Neuron (in vitro differentiated cells): ENCODE data around the gene POLR2I.
A peak's percentile ranks its signal among the peaks of the same experiment; 100 is the strongest.

Experiments used
- H2AFZ ChIP-seq: one replicate; pipeline ENCODE4 v1.6.1; 2013; ENCODE audit warnings: low read depth, mild to moderate bottlenecking, inconsistent platforms, low read length, moderate library complexity
- H3K27me3 ChIP-seq: one replicate; pipeline ENCODE4 v1.6.1; 2013; ENCODE audit warnings: low read length; ENCODE audit not compliant: insufficient read depth
- H3K36me3 ChIP-seq: one replicate; pipeline ENCODE4 v1.6.1; 2013; ENCODE audit warnings: low read length; ENCODE audit not compliant: insufficient read depth
- H3K4me1 ChIP-seq: one replicate; pipeline ENCODE4 v1.6.1; 2013; ENCODE audit warnings: low read length; ENCODE audit not compliant: insufficient read depth
- H3K4me3 ChIP-seq: 2 replicates; pipeline ENCODE4 v1.5.1; 2013; ENCODE audit warnings: mild to moderate bottlenecking, low read length, moderate library complexity
- H3K9me3 ChIP-seq: one replicate; pipeline ENCODE4 v1.6.1; 2013; ENCODE audit warnings: low read length

Gene POLR2I

GRCh38 chr19:36120092-36120983 lies 5.7 kb upstream of the POLR2I start:
- H3K4me3 ChIP-seq = no peak overlapping the region
- peaks cover 9% of the 10 kb centered on the region for H3K4me1 ChIP-seq
- H3K27me3 ChIP-seq = no peaks in the 10 kb centered on the region
- H3K36me3 ChIP-seq = peaks cover 70% of the 10 kb centered on the region
- no peaks in the 10 kb centered on the region for H3K9me3 ChIP-seq
- H2AFZ ChIP-seq = no peak overlapping the region

- peak overlapping the region; percentile 84 for H3K4me3 ChIP-seq
- no peak overlapping the region for H2AFZ ChIP-seq
- H3K9me3 ChIP-seq = no peaks in the 10 kb centered on the region
- H3K4me1 ChIP-seq = peaks cover 24% of the 10 kb centered on the region
- no peaks in the 10 kb centered on the region for H3K27me3 ChIP-seq
- H3K36me3 ChIP-seq = peaks cover 59% of the 10 kb centered on the region
These were observed 1.6 kb upstream of the POLR2I start for GRCh38 chr19:36116344-36116637.

GRCh38 chr19:36115453-36116343 lies 1.0 kb upstream of the POLR2I start, which contains the start of gene TBCB:
Gene TBCB (plus strand): TSS chr19:36115468. CDS start chr19:36115561, 93 bp downstream.
- Histone ChIP-seq H3K27me3 (no peaks in the 10 kb centered on the region), H3K4me3 (peak within 1 kb of the TSS; percentile 84), H2AFZ (peak within 1 kb of the TSS; percentile 74), H3K9me3 (no peaks in the 10 kb centered on the region), H3K36me3 (peaks cover 58% of the 10 kb centered on the region), H3K4me1 (peaks cover 24% of the 10 kb centered on the region)

GRCh38 chr19:36113894-36114720 lies 568 bp downstream of the POLR2I start:
- Histone ChIP-seq H3K4me1 (peaks cover 24% of the 10 kb centered on the region), H3K27me3 (no peaks in the 10 kb centered on the region), H3K36me3 (peaks cover 44% of the 10 kb centered on the region), H3K4me3 (peak overlapping the region; percentile 84), H3K9me3 (no peaks in the 10 kb centered on the region), H2AFZ (peak overlapping the region; percentile 74)

GRCh38 chr19:36113425-36113824 lies 1.2 kb downstream of the POLR2I start:
- Histone ChIP-seq H3K9me3 (no peaks in the 10 kb centered on the region), H3K27me3 (no peaks in the 10 kb centered on the region), H3K4me3 (peak overlapping the region; percentile 84), H3K4me1 (peaks cover 24% of the 10 kb centered on the region), H2AFZ (no peak overlapping the region), H3K36me3 (peaks cover 37% of the 10 kb centered on the region)

- H3K9me3 ChIP-seq = no peaks in the 10 kb centered on the region
- H2AFZ ChIP-seq = no peak overlapping the region
- peaks cover 31% of the 10 kb centered on the region for H3K36me3 ChIP-seq
- peaks cover 24% of the 10 kb centered on the region for H3K4me1 ChIP-seq
- no peak overlapping the region for H3K4me3 ChIP-seq
- H3K27me3 ChIP-seq = no peaks in the 10 kb centered on the region
These were observed 2.0 kb downstream of the POLR2I start for GRCh38 chr19:36112678-36113077.

GRCh38 chr19:36111200-36111539 lies 3.5 kb downstream of the POLR2I start:
- no peaks in the 10 kb centered on the region for H3K27me3 ChIP-seq
- peaks cover 22% of the 10 kb centered on the region for H3K36me3 ChIP-seq
- H3K4me3 ChIP-seq = no peak overlapping the region
- no peak overlapping the region for H2AFZ ChIP-seq
- peaks cover 19% of the 10 kb centered on the region for H3K4me1 ChIP-seq
- H3K9me3 ChIP-seq = no peaks in the 10 kb centered on the region

- Histone ChIP-seq H3K4me1 (peaks cover 15% of the 10 kb centered on the region), H3K36me3 (peaks cover 21% of the 10 kb centered on the region), H3K27me3 (no peaks in the 10 kb centered on the region), H2AFZ (no peak within 1 kb of the TSS), H3K4me3 (no peak within 1 kb of the TSS), H3K9me3 (no peaks in the 10 kb centered on the region)
These were observed 4.0 kb downstream of the POLR2I start, which contains the start of gene OVOL3 for GRCh38 chr19:36110487-36111199. Gene OVOL3 (plus strand): TSS chr19:36111143. CDS start chr19:36111203, 60 bp downstream.

- Histone ChIP-seq H3K36me3 (peaks cover 38% of the 10 kb centered on the region), H3K27me3 (no peaks in the 10 kb centered on the region), H3K4me3 (no peak overlapping the region), H3K9me3 (no peaks in the 10 kb centered on the region), H2AFZ (no peak overlapping the region), H3K4me1 (peaks cover 6% of the 10 kb centered on the region)
These were observed 6.0 kb downstream of the POLR2I start for GRCh38 chr19:36108684-36109083.

GRCh38 chr19:36106991-36107390 lies 7.7 kb downstream of the POLR2I start:
- Histone ChIP-seq H3K4me3 (no peak overlapping the region), H2AFZ (no peak overlapping the region), H3K4me1 (no peaks in the 10 kb centered on the region), H3K27me3 (no peaks in the 10 kb centered on the region), H3K36me3 (peaks cover 40% of the 10 kb centered on the region), H3K9me3 (no peaks in the 10 kb centered on the region)

- H3K27me3 ChIP-seq = no peaks in the 10 kb centered on the region
- no peak overlapping the region for H3K4me3 ChIP-seq
- no peak overlapping the region for H2AFZ ChIP-seq
- H3K36me3 ChIP-seq = peaks cover 43% of the 10 kb centered on the region
- no peaks in the 10 kb centered on the region for H3K4me1 ChIP-seq
- no peaks in the 10 kb centered on the region for H3K9me3 ChIP-seq
These were observed 8.2 kb downstream of the POLR2I start for GRCh38 chr19:36106441-36106840.

- Histone ChIP-seq H3K4me3 (no peak overlapping the region), H3K36me3 (peaks cover 53% of the 10 kb centered on the region), H3K9me3 (no peaks in the 10 kb centered on the region), H3K4me1 (no peaks in the 10 kb centered on the region), H3K27me3 (no peaks in the 10 kb centered on the region), H2AFZ (no peak overlapping the region)
These were observed 10.7 kb downstream of the POLR2I start for GRCh38 chr19:36103842-36104552.
